GM18505 (cell line): Measurements from ENCODE around the gene DMXL1.
"Not testable (repeated sequence)": the region's sequence is repeated elsewhere in the genome, so short reads cannot be mapped to it uniquely, and the experiment has no call there.

Experiments
- ATAC-seq: cut with Tn5 transposase; IDR thresholded peaks from one replicate; pipeline ENCODE4 v1.9.1; 2021; ENCODE audit not compliant: unreplicated experiment
- POLR2A ChIP-seq: IDR thresholded peaks from 4 replicates; pipeline ENCODE4 v1.6.1; 2011; ENCODE audit warnings: borderline replicate concordance; ENCODE audit not compliant: insufficient read depth, insufficient read length; ENCODE audit errors: extremely low read depth

The DMXL1 gene

GRCh38 chr5:119117237-119117636, 46.4 kb downstream of the DMXL1 start:
- no peak for ATAC-seq
- no peak for TF ChIP-seq POLR2A

GRCh38 chr5:119118000-119118399, 47.1 kb downstream of the DMXL1 start:
- no peak for ATAC-seq
- no peak for TF ChIP-seq POLR2A

GRCh38 chr5:119120893-119121292, 50.0 kb downstream of the DMXL1 start:
- TF ChIP-seq POLR2A = no peak
- no peak for ATAC-seq

GRCh38 chr5:119122474-119122873, 51.6 kb downstream of the DMXL1 start:
- not testable (repeated sequence) for ATAC-seq

GRCh38 chr5:119123280-119123679, 52.4 kb downstream of the DMXL1 start:
- ATAC-seq = no peak
- TF ChIP-seq POLR2A = no peak

- TF ChIP-seq POLR2A = no peak
- ATAC-seq = no peak
Measured at GRCh38 chr5:119129770-119130169, 58.9 kb downstream of the DMXL1 start.

- ATAC-seq = no peak
- no peak for TF ChIP-seq POLR2A
Measured at GRCh38 chr5:119131530-119132304, 60.8 kb downstream of the DMXL1 start.

- ATAC-seq = not testable (repeated sequence)
Measured at GRCh38 chr5:119135743-119136142, 64.9 kb downstream of the DMXL1 start.

- ATAC-seq = no peak
- no peak for TF ChIP-seq POLR2A
Measured at GRCh38 chr5:119136666-119137318, 65.9 kb downstream of the DMXL1 start.

GRCh38 chr5:119153629-119154028, 82.7 kb downstream of the DMXL1 start:
- TF ChIP-seq POLR2A = no peak
- no peak for ATAC-seq

GRCh38 chr5:119158144-119158543, 87.3 kb downstream of the DMXL1 start:
- ATAC-seq = no peak
- no peak for TF ChIP-seq POLR2A

GRCh38 chr5:119161430-119161829, 90.5 kb downstream of the DMXL1 start:
- ATAC-seq = no peak
- no peak for TF ChIP-seq POLR2A

- TF ChIP-seq POLR2A = no peak
Measured at GRCh38 chr5:119166026-119166425, 95.1 kb downstream of the DMXL1 start.

GRCh38 chr5:119168401-119168800, 97.5 kb downstream of the DMXL1 start:
- ATAC-seq = no peak
- no peak for TF ChIP-seq POLR2A

More at GRCh38 chr5:119166026-119166425, 95.1 kb downstream of the DMXL1 start:
- no peak for ATAC-seq
